DND-41 (cell line): Measurements from ENCODE around the gene DNAAF9.

ENCODE experiments used
- ATAC-seq: fragments of 200-7000 bp; cut with Tn5 transposase; 3 replicates; pipeline ENCODE4 v1.9.1; 2021; ENCODE audit warnings: low read depth; ENCODE audit not compliant: insufficient read depth
- DNase-seq: peaks from one replicate; pipeline ENCODE4 v3.0.0-alpha.2; 2020
- H2AFZ ChIP-seq: 2 replicates; pipeline ENCODE4 v1.6.0; 2012; ENCODE audit warnings: low read depth, low read length
- H3K27ac ChIP-seq: 2 replicates; pipeline ENCODE4 v1.5.1; 2012; ENCODE audit warnings: low read length, inconsistent platforms
- H3K27me3 ChIP-seq: fragments of 200-600 bp; sonication (generic); 2 replicates; pipeline ENCODE4 v1.6.0; 2012; ENCODE audit warnings: low read length, mild to moderate bottlenecking, inconsistent platforms; ENCODE audit not compliant: insufficient read depth, poor library complexity
- H3K36me3 ChIP-seq: 2 replicates; pipeline ENCODE4 v1.5.1; 2012; ENCODE audit warnings: low read length, inconsistent platforms; ENCODE audit not compliant: insufficient read depth
- H3K4me1 ChIP-seq: 2 replicates; pipeline ENCODE4 v1.5.1; 2012; ENCODE audit warnings: mild to moderate bottlenecking, low read length; ENCODE audit not compliant: insufficient read depth
- H3K4me2 ChIP-seq: 2 replicates; pipeline ENCODE4 v1.6.0; 2012; ENCODE audit warnings: mild to moderate bottlenecking, moderate library complexity, low read length, inconsistent platforms; ENCODE audit not compliant: insufficient read depth
- H3K4me3 ChIP-seq, 2 experiments: fragments of 200-600 bp in 1 of 2; shearing (Covaris generic) in 1 of 2; 2 replicates each; pipeline ENCODE4 v1.5.1; 2012 to 2016; ENCODE audit warnings: inconsistent platforms in 2 of 2, low read length in 2 of 2, mild to moderate bottlenecking in 2 of 2, low read depth in 1 of 2, moderate library complexity in 1 of 2
- H3K79me2 ChIP-seq: 2 replicates; pipeline ENCODE4 v1.6.0; 2012; ENCODE audit warnings: low read length, inconsistent platforms; ENCODE audit not compliant: insufficient read depth
- H3K9ac ChIP-seq: 2 replicates; pipeline ENCODE4 v1.6.0; 2012; ENCODE audit warnings: low read depth, mild to moderate bottlenecking, inconsistent platforms, low read length, moderate library complexity
- H3K9me3 ChIP-seq: 2 replicates; pipeline ENCODE4 v1.5.1; 2012; ENCODE audit warnings: low read length, moderate library complexity, mild to moderate bottlenecking, inconsistent platforms; ENCODE audit not compliant: insufficient read depth, severe bottlenecking
- H4K20me1 ChIP-seq: 2 replicates; pipeline ENCODE4 v1.6.0; 2012; ENCODE audit warnings: low read length; ENCODE audit not compliant: insufficient read depth
- EZH2 ChIP-seq: IDR thresholded peaks from 3 replicates; pipeline ENCODE4 v1.6.1; 2012; ENCODE audit warnings: borderline replicate concordance, low read depth, mild to moderate bottlenecking, moderate library complexity, low read length, inconsistent platforms; ENCODE audit not compliant: severe bottlenecking
- TF ChIP-seq, protein P1 (sequence below): IDR thresholded peaks from 2 replicates; pipeline ENCODE4 v1.5.1; 2012; ENCODE audit warnings: borderline replicate concordance, low read length, moderate library complexity, mild to moderate bottlenecking; ENCODE audit not compliant: poor library complexity, severe bottlenecking; ENCODE audit errors: extremely low read depth

DNAAF9 gene

DNA sequence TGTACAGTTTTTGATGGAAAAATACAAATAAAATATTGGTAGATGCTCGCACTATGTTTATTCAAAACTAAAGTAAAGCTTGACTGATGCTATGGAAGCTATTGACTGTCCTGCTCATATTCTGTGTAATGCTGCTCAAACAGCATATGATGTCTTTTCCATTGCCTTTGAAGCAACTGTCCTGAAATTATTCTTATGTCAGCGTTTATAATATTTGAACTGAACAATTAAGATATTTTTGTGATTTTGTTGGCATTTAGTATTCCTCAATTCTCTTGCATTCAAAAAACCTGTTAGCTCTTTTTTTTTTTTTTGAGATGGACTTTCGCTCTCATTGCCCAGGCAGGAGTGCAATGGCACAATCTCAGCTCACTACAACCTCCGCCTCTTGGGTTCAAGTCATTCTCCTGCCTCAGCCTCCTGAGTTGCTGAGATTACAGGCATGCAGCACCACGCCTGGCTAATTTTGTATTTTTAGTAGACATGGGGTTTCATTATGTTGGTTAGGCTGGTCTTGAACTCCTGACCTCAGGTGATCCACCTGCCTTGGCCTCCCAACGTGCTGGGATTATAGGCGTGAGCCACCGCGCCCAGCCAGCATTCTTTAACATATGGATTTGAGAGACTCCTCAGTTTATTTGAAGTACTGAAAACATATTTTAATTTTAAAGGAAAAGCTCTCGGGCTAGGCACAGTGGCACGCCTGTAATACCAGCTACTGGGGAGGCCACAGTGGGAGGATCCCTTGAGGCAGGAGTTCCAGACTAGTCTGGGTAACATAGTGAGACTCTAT is 5.3 kb upstream of the DNAAF9 start:
- Histone ChIP-seq H2AFZ (no peak overlapping the region), H3K9me3 (no peaks in the 10 kb centered on the region), H3K27ac (no peak overlapping the region), H3K9ac (no peak overlapping the region), H3K4me1 (peaks cover 6% of the 10 kb centered on the region; the same call in 1 of the 2 replicates), H3K27me3 (peaks cover 20% of the 10 kb centered on the region), H3K36me3 (no peaks in the 10 kb centered on the region), H4K20me1 (no peaks in the 10 kb centered on the region; the same call in 1 of the 2 replicates), H3K4me3 (no peak overlapping the region), H3K79me2 (no peaks in the 10 kb centered on the region), H3K4me2 (no peak overlapping the region)
- no peak for TF ChIP-seq EZH2
- TF ChIP-seq, protein P1, sequence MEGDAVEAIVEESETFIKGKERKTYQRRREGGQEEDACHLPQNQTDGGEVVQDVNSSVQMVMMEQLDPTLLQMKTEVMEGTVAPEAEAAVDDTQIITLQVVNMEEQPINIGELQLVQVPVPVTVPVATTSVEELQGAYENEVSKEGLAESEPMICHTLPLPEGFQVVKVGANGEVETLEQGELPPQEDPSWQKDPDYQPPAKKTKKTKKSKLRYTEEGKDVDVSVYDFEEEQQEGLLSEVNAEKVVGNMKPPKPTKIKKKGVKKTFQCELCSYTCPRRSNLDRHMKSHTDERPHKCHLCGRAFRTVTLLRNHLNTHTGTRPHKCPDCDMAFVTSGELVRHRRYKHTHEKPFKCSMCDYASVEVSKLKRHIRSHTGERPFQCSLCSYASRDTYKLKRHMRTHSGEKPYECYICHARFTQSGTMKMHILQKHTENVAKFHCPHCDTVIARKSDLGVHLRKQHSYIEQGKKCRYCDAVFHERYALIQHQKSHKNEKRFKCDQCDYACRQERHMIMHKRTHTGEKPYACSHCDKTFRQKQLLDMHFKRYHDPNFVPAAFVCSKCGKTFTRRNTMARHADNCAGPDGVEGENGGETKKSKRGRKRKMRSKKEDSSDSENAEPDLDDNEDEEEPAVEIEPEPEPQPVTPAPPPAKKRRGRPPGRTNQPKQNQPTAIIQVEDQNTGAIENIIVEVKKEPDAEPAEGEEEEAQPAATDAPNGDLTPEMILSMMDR = no peak
- no peak for ATAC-seq
- DNase-seq = no peak

DNA sequence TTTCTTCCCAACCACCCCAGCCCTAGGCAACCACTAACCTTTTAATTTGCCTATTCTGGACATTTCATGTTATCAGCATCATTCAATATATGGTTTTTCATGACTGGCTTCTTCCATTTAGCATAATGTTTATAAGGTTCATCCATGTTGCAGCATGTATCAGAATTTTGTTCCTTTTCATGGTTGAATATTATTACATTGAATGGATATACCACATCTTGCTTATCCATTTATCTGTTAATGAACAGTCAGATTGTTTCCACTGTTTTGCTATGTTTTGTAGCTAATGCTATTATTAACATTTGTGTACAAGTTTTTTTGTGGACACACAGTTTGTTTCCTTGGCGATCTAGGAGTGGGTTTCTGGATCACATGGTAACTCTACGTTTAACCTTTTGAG is 3.0 kb upstream of the DNAAF9 start:
- H3K4me1 ChIP-seq = peaks cover 6% of the 10 kb centered on the region
- H3K27me3 ChIP-seq = peaks cover 40% of the 10 kb centered on the region
- H3K36me3 ChIP-seq = no peaks in the 10 kb centered on the region
- no peak overlapping the region for H3K9ac ChIP-seq
- H3K79me2 ChIP-seq = no peaks in the 10 kb centered on the region
- H2AFZ ChIP-seq = no peak overlapping the region
- no peaks in the 10 kb centered on the region for H3K9me3 ChIP-seq
- H3K27ac ChIP-seq = no peak overlapping the region
- H3K4me2 ChIP-seq = no peak overlapping the region
- no peaks in the 10 kb centered on the region; the same call in 1 of the 2 replicates for H4K20me1 ChIP-seq
- DNase-seq = no peak
- no peak for TF ChIP-seq EZH2
- TF ChIP-seq, protein P1 = no peak
- no peak for ATAC-seq
- H3K4me3 ChIP-seq = no peak overlapping the region

DNA sequence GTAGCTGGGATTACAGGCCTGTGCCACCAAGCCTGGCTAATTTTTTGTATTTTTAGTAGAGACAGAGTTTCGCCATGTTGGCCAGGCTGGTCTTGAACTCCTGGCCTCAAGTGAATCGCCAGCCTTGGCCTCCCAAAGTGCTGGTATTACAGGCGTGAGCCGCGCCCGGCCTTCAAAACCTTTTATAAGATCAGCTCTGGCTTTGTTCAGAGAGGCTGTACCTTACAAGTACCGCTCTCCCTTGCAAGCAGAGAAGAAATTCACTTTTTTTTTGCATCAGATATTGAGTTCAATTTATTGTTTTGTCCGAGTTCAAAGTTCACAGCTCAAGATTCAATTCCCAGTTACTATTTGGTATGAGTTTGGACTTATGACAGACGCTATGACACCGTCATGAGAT is 1.9 kb upstream of the DNAAF9 start:
- no peak overlapping the region for H3K4me3 ChIP-seq
- H3K27ac ChIP-seq = no peak overlapping the region
- H3K9ac ChIP-seq = no peak overlapping the region
- no peak overlapping the region for H3K4me2 ChIP-seq
- TF ChIP-seq EZH2 = no peak
- TF ChIP-seq, protein P1 = no peak
- H3K4me1 ChIP-seq = peaks cover 6% of the 10 kb centered on the region
- no peak for DNase-seq
- no peak for ATAC-seq
- H3K9me3 ChIP-seq = no peaks in the 10 kb centered on the region
- no peaks in the 10 kb centered on the region for H3K36me3 ChIP-seq
- H3K27me3 ChIP-seq = peaks cover 48% of the 10 kb centered on the region
- H2AFZ ChIP-seq = no peak overlapping the region
- H4K20me1 ChIP-seq = no peaks in the 10 kb centered on the region; the same call in 1 of the 2 replicates
- no peaks in the 10 kb centered on the region for H3K79me2 ChIP-seq
